Karpas-422 (cell line): ENCODE data around the gene CDK15. TPM values are rescaled to one million over a fixed set of nuclear protein-coding genes. Genes with fewer than 3 reads are reported as not detected.

Experiments
- DNase-seq: peaks from one replicate; pipeline ENCODE4 v3.0.0-alpha.2; 2015
- H2AFZ ChIP-seq: fragments of 200-600 bp; sonication (generic); 2 replicates; pipeline ENCODE4 v1.6.1; 2014; ENCODE audit warnings: antibody characterized with exemption, low read length, mixed read lengths
- H3K27ac ChIP-seq: fragments of 200-600 bp; sonication (generic); 2 replicates; pipeline ENCODE4 v1.5.1; 2014; ENCODE audit warnings: mild to moderate bottlenecking, low read length, moderate library complexity
- H3K27me3 ChIP-seq: fragments of 200-600 bp; sonication (generic); 2 replicates; pipeline ENCODE4 v1.6.1; 2014; ENCODE audit warnings: low read length, mixed read lengths
- H3K36me3 ChIP-seq: fragments of 200-600 bp; sonication (generic); 2 replicates; pipeline ENCODE4 v1.6.1; 2014; ENCODE audit warnings: low read length, mixed read lengths; ENCODE audit not compliant: insufficient read depth
- H3K4me1 ChIP-seq: fragments of 200-600 bp; sonication (generic); 2 replicates; pipeline ENCODE4 v1.6.1; 2014; ENCODE audit warnings: mild to moderate bottlenecking, low read length, mixed read lengths
- H3K4me2 ChIP-seq: fragments of 200-600 bp; sonication (generic); 2 replicates; pipeline ENCODE4 v1.6.1; 2014; ENCODE audit warnings: low read length, low read depth, mild to moderate bottlenecking; ENCODE audit not compliant: poor library complexity, severe bottlenecking
- H3K4me3 ChIP-seq: fragments of 200-600 bp; sonication (generic); 2 replicates; pipeline ENCODE4 v1.5.1; 2014; ENCODE audit warnings: mild to moderate bottlenecking, antibody characterized with exemption, low read length, mixed read lengths
- H3K79me2 ChIP-seq: fragments of 200-600 bp; sonication (generic); 2 replicates; pipeline ENCODE4 v1.6.1; 2014; ENCODE audit warnings: mild to moderate bottlenecking, low read length, mixed read lengths
- H3K9ac ChIP-seq: fragments of 200-600 bp; sonication (generic); 2 replicates; pipeline ENCODE4 v1.6.0; 2014; ENCODE audit warnings: low read length
- H3K9me2 ChIP-seq: fragments of 200-600 bp; sonication (generic), shearing (Covaris generic); replicated peaks from 2 replicates; pipeline ENCODE4 v1.6.0; 2014; ENCODE audit warnings: mild to moderate bottlenecking, low read length, moderate library complexity; ENCODE audit not compliant: insufficient read depth
- H3K9me3 ChIP-seq: fragments of 300-700, 200-600 bp; sonication (generic); 2 replicates; pipeline ENCODE4 v1.6.1; 2014; ENCODE audit warnings: low read length, mixed read lengths
- H4K20me1 ChIP-seq: fragments of 200-600 bp; sonication (generic); 2 replicates; pipeline ENCODE4 v1.6.1; 2014; ENCODE audit warnings: mild to moderate bottlenecking, antibody characterized with exemption, low read length, low read depth; ENCODE audit not compliant: insufficient read depth
- small RNA-seq: library from RNA; depleted of rRNA; stranded (forward); fragments of <200 nt; gene quantifications from one replicate; pipeline ENCODE3, GENCODE V24; 2014
- total RNA-seq: library from RNA; depleted of rRNA; stranded (reverse); fragments of >200 nt; shearing (Covaris generic); gene quantifications from 2 replicates; pipeline ENCODE4 v1.2.3, GENCODE V29; 2014; ENCODE audit warnings: low replicate concordance; rRNA removed

Gene CDK15
- total RNA-seq, 1 experiment from 2014 or later: not detected

GRCh38 chr2:201937343-201937742 is 131.0 kb downstream of the CDK15 start:
- Histone ChIP-seq H4K20me1 (no peaks in the 10 kb centered on the region), H3K9ac (no peak overlapping the region), H3K27ac (no peak overlapping the region), H3K36me3 (no peaks in the 10 kb centered on the region), H3K9me2 (no peaks in the 10 kb centered on the region), H3K4me3 (no peak overlapping the region), H3K27me3 (no peaks in the 10 kb centered on the region), H3K4me1 (no peaks in the 10 kb centered on the region), H3K4me2 (no peak overlapping the region), H3K9me3 (no peaks in the 10 kb centered on the region), H3K79me2 (no peaks in the 10 kb centered on the region), H2AFZ (no peak overlapping the region)
- no peak for DNase-seq

- H2AFZ ChIP-seq: no peak overlapping the region
- no peak overlapping the region for H3K27ac ChIP-seq
These were observed 131.9 kb downstream of the CDK15 start for GRCh38 chr2:201938156-201938775.

GRCh38 chr2:201938781-201939180 is 132.4 kb downstream of the CDK15 start:
- no peak overlapping the region for H3K9ac ChIP-seq
- H3K36me3 ChIP-seq: no peaks in the 10 kb centered on the region
- no peaks in the 10 kb centered on the region for H3K9me2 ChIP-seq
- H3K79me2 ChIP-seq: no peaks in the 10 kb centered on the region
- H3K4me2 ChIP-seq: no peak overlapping the region
- H3K9me3 ChIP-seq: no peaks in the 10 kb centered on the region
- DNase-seq: no peak
- no peaks in the 10 kb centered on the region for H3K4me1 ChIP-seq
- H3K27me3 ChIP-seq: no peaks in the 10 kb centered on the region
- no peak overlapping the region for H3K4me3 ChIP-seq
- H3K27ac ChIP-seq: no peak overlapping the region
- no peaks in the 10 kb centered on the region for H4K20me1 ChIP-seq
- H2AFZ ChIP-seq: no peak overlapping the region

More at GRCh38 chr2:201938156-201938775, 131.9 kb downstream of the CDK15 start:
- H3K9me2 ChIP-seq: no peaks in the 10 kb centered on the region
- H3K4me3 ChIP-seq: no peak overlapping the region
- H3K4me2 ChIP-seq: no peak overlapping the region
- H3K4me1 ChIP-seq: no peaks in the 10 kb centered on the region
- DNase-seq: no peak
- H3K79me2 ChIP-seq: no peaks in the 10 kb centered on the region
- H3K9ac ChIP-seq: no peak overlapping the region
- H4K20me1 ChIP-seq: no peaks in the 10 kb centered on the region
- H3K9me3 ChIP-seq: no peaks in the 10 kb centered on the region
- H3K36me3 ChIP-seq: no peaks in the 10 kb centered on the region
- no peaks in the 10 kb centered on the region for H3K27me3 ChIP-seq

- Histone ChIP-seq H3K9me3 (no peaks in the 10 kb centered on the region), H3K36me3 (no peaks in the 10 kb centered on the region), H3K4me3 (no peak overlapping the region), H3K4me2 (no peak overlapping the region), H3K79me2 (no peaks in the 10 kb centered on the region), H3K27me3 (no peaks in the 10 kb centered on the region), H3K9ac (no peak overlapping the region), H3K27ac (no peak overlapping the region), H2AFZ (no peak overlapping the region), H3K9me2 (no peaks in the 10 kb centered on the region), H3K4me1 (no peaks in the 10 kb centered on the region), H4K20me1 (no peaks in the 10 kb centered on the region)
- no peak for DNase-seq
These were observed 133.2 kb downstream of the CDK15 start for GRCh38 chr2:201939453-201939941.

- H3K9ac ChIP-seq: no peak overlapping the region
- no peaks in the 10 kb centered on the region for H3K9me2 ChIP-seq
- no peak for DNase-seq
- H3K79me2 ChIP-seq: no peaks in the 10 kb centered on the region
- H3K36me3 ChIP-seq: no peaks in the 10 kb centered on the region
- no peaks in the 10 kb centered on the region for H4K20me1 ChIP-seq
- H3K9me3 ChIP-seq: no peaks in the 10 kb centered on the region
- no peak overlapping the region for H3K4me2 ChIP-seq
- H2AFZ ChIP-seq: no peak overlapping the region
- no peak overlapping the region for H3K27ac ChIP-seq
- H3K27me3 ChIP-seq: no peaks in the 10 kb centered on the region
- no peaks in the 10 kb centered on the region for H3K4me1 ChIP-seq
- H3K4me3 ChIP-seq: no peak overlapping the region
These were observed 136.2 kb downstream of the CDK15 start for GRCh38 chr2:201942531-201942930.

Small RNAs within 50 kb of the gene (small RNA-seq; reads per million reads assigned to genes)
- not detected for gene RF00019
- gene RNU6-440P: not detected
- gene UBE2V1P11: not detected

Other genes with a start within 250 kb of the CDK15 start
- 23.4 and 40.9 TPM in 2 replicates for gene TMEM237, start 163.0 kb upstream of the CDK15 start, total RNA-seq
- gene MPP4, start 107.9 kb upstream of the CDK15 start, total RNA-seq: 0.45 TPM in 1 of 2 replicates, not detected in the other
- gene ALS2, start 25.6 kb upstream of the CDK15 start, total RNA-seq: 13.9 and 21.4 TPM in 2 replicates
- 9.2 and 10.2 TPM in 2 replicates for gene FZD7, start 227.3 kb downstream of the CDK15 start, total RNA-seq